Measurements from ENCODE around the gene LATS2.

Gene LATS2

DNA sequence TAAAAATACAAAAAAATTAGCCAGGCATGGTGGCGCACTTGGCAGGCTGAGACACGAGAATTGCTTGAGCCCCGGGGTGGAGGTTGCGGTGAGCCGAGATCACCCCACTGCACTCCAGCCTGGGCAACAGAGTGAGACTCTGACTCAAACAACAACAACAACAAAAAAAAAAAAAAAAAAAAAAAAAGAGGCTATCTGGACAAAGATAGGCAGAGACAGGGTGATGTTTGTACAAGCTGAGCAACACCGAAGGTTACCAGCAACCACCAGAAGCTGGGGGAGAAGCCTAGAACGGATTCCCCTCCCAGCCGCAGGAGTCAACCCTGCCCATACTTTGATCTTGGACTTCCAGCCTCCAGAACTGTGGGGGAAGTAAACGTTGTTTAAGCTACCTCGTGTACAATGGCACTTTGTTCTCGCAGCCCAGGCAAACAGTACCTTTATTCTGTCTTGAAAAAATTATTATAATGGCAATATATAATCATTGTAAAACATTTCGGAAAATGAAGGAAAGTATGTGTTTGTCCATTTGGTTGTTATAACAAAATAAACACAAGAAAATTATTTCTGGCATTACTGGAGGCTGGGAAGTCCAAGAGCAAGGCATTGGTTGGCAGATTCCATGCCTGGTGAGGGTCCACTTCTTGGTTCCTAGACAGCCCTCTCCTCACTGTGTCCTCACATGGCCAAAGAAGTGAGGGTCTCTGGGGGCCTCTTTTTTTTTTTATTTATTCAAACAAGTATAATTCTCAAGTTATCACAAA is 39.8 kb upstream of the LATS2 start:
- no peak for TF ChIP-seq CTBP1 (IDR thresholded peaks at IDR 0.05; ENCODE audit: borderline replicate concordance)
- TF ChIP-seq TARDBP (IDR thresholded peaks at IDR 0.05): no peak
- no peak for TF ChIP-seq ARNT (IDR thresholded peaks at IDR 0.05)
- TF ChIP-seq BHLHE40 (IDR thresholded peaks at IDR 0.05; ENCODE audit: borderline replicate concordance): no peak
- no peak for DNase-seq (ENCODE audit: extremely low spot score)
- CTCF ChIA-PET: interaction anchor here (0.6 kb wide), 1 partner anchor 258 kb away, joined by 3 read pairs; no protein-coding TSS in a partner anchor
- POLR2A ChIA-PET: no interaction called here

DNA sequence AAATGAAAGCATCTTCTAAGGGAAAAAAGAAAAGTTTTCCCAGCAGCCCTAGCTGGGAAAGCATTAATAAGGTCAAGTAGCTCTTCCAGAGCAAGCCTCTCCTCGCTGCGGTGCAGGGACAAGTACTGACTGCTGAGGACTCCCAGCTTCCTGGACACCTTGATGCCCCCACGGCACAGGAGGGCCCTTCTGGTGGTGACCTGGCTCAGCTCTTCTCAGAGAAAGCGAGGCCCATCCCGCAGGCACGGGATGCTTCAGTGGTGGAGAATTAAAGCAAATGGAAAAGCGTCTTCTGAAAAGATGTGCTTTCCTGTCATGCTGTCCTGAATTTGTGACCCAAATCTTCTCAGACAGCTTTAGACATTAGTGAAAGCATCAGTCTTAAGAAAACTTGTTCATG is 38.8 kb upstream of the LATS2 start:
- POLR2A ChIA-PET: no interaction called here
- TF ChIP-seq HDGF (IDR thresholded peaks at IDR 0.05; ENCODE audit: borderline replicate concordance) (no peak), BHLHE40 (IDR thresholded peaks at IDR 0.05; ENCODE audit: borderline replicate concordance) (no peak), LEF1 (IDR thresholded peaks at IDR 0.05; ENCODE audit: borderline replicate concordance) (no peak), CTBP1 (IDR thresholded peaks at IDR 0.05; ENCODE audit: borderline replicate concordance) (no peak), ZNF384 (IDR thresholded peaks at IDR 0.05) (no peak), ELF4 (IDR thresholded peaks at IDR 0.05) (no peak)
- CTCF ChIA-PET: no interaction called here
- DNase-seq (ENCODE audit: extremely low spot score): no peak

GRCh38 chr13:21095311-21095710 is 33.9 kb upstream of the LATS2 start:
- ChIA-PET CTCF (no interaction called here), POLR2A (no interaction called here)
- no peak for TF ChIP-seq FOXM1 (IDR thresholded peaks at IDR 0.05; ENCODE audit: borderline replicate concordance)
- TF ChIP-seq NFRKB (IDR thresholded peaks at IDR 0.05): no peak
- no peak for TF ChIP-seq FOXA1 (IDR thresholded peaks at IDR 0.05)
- no peak for TF ChIP-seq ZNF384 (IDR thresholded peaks at IDR 0.05)
- no peak for TF ChIP-seq TARDBP (IDR thresholded peaks at IDR 0.05)
- no peak for TF ChIP-seq SP1 (IDR thresholded peaks at IDR 0.05)
- TF ChIP-seq L3MBTL2 (conservative IDR thresholded peaks at IDR 0.05): no peak
- no peak for TF ChIP-seq SUZ12 (IDR thresholded peaks at IDR 0.05)
- TF ChIP-seq FOXK2 (IDR thresholded peaks at IDR 0.05): no peak
- no peak for TF ChIP-seq BHLHE40 (IDR thresholded peaks at IDR 0.05; ENCODE audit: borderline replicate concordance)
- TF ChIP-seq CTBP1 (IDR thresholded peaks at IDR 0.05; ENCODE audit: borderline replicate concordance): no peak
- TF ChIP-seq ARNT (IDR thresholded peaks at IDR 0.05): no peak
- TF ChIP-seq HDGF (IDR thresholded peaks at IDR 0.05; ENCODE audit: borderline replicate concordance): no peak
- no peak for DNase-seq (ENCODE audit: extremely low spot score)

DNA sequence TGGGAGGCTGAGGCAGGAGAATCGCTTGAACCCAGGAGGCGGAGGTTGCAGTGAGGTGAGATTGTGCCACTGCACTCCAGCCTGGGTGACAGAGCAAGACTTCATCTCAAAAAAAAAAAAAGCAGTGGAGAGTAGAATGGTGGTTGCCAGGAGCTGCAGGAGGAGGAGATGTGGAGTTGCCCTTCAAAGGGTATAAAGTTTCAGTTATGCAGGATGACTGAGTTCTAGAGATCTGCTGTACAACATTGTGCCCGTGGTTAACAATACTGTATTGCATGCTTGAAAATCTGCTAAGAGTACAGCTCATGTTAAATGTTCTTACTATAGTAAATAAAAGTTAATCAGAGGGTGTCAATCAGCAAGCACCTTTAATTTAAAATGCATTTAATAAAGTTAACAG is 28.4 kb upstream of the LATS2 start:
- ChIA-PET POLR2A (no interaction called here), CTCF (interaction anchor here (0.7 kb wide), 1 partner anchor 71 kb away, joined by 3 read pairs; no protein-coding TSS in a partner anchor)

DNA sequence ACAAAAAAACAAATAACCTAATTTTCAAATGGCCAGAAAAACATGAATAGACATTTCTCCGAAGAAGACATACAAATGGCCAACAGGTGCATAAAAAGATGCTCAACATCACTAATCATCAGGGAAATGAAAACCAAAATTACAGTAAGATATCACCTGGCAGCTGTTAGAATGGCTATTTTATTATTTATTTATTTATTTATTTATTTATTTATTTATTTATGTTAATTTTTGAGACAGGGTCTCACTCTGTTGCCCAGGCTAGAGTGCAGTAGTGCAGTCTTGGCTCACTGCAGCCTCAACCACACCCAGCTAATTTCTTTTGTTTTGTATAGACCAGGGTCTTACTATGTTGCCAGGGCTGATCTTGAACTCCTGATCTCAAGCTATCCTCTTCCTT is 27.1 kb upstream of the LATS2 start:
- TF ChIP-seq ARNT (IDR thresholded peaks at IDR 0.05) (no peak), ELF4 (IDR thresholded peaks at IDR 0.05) (no peak), ZNF384 (IDR thresholded peaks at IDR 0.05) (no peak), L3MBTL2 (conservative IDR thresholded peaks at IDR 0.05) (no peak), FOXA1 (IDR thresholded peaks at IDR 0.05) (no peak), CTBP1 (IDR thresholded peaks at IDR 0.05; ENCODE audit: borderline replicate concordance) (no peak), BHLHE40 (IDR thresholded peaks at IDR 0.05; ENCODE audit: borderline replicate concordance) (no peak), LEF1 (IDR thresholded peaks at IDR 0.05; ENCODE audit: borderline replicate concordance) (no peak), SP1 (IDR thresholded peaks at IDR 0.05) (no peak), NFRKB (IDR thresholded peaks at IDR 0.05) (no peak), FOXM1 (IDR thresholded peaks at IDR 0.05; ENCODE audit: borderline replicate concordance) (no peak), HDGF (IDR thresholded peaks at IDR 0.05; ENCODE audit: borderline replicate concordance) (no peak), FOXK2 (IDR thresholded peaks at IDR 0.05) (no peak), SUZ12 (IDR thresholded peaks at IDR 0.05) (no peak), TARDBP (IDR thresholded peaks at IDR 0.05) (no peak)
- TF ChIP-seq, protein P1, sequence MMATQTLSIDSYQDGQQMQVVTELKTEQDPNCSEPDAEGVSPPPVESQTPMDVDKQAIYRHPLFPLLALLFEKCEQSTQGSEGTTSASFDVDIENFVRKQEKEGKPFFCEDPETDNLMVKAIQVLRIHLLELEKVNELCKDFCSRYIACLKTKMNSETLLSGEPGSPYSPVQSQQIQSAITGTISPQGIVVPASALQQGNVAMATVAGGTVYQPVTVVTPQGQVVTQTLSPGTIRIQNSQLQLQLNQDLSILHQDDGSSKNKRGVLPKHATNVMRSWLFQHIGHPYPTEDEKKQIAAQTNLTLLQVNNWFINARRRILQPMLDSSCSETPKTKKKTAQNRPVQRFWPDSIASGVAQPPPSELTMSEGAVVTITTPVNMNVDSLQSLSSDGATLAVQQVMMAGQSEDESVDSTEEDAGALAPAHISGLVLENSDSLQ (IDR thresholded peaks at IDR 0.05): no peak
- ChIA-PET CTCF (no interaction called here), POLR2A (no interaction called here)
- no peak for DNase-seq (ENCODE audit: extremely low spot score)

More for the DNA sequence above, 28.4 kb upstream of the LATS2 start:
- DNase-seq (ENCODE audit: extremely low spot score): no peak
- TF ChIP-seq ELF4 (IDR thresholded peaks at IDR 0.05) (no peak), NFRKB (IDR thresholded peaks at IDR 0.05) (no peak), TARDBP (IDR thresholded peaks at IDR 0.05) (no peak), FOXA1 (IDR thresholded peaks at IDR 0.05) (no peak), HDGF (IDR thresholded peaks at IDR 0.05; ENCODE audit: borderline replicate concordance) (no peak), SP1 (IDR thresholded peaks at IDR 0.05) (no peak), FOXK2 (IDR thresholded peaks at IDR 0.05) (no peak), FOXM1 (IDR thresholded peaks at IDR 0.05; ENCODE audit: borderline replicate concordance) (no peak), CTBP1 (IDR thresholded peaks at IDR 0.05; ENCODE audit: borderline replicate concordance) (no peak), L3MBTL2 (conservative IDR thresholded peaks at IDR 0.05) (no peak), BHLHE40 (IDR thresholded peaks at IDR 0.05; ENCODE audit: borderline replicate concordance) (no peak), SUZ12 (IDR thresholded peaks at IDR 0.05) (no peak), ZNF384 (IDR thresholded peaks at IDR 0.05) (no peak), LEF1 (IDR thresholded peaks at IDR 0.05; ENCODE audit: borderline replicate concordance) (no peak), ARNT (IDR thresholded peaks at IDR 0.05) (no peak)
- TF ChIP-seq, protein P1 (IDR thresholded peaks at IDR 0.05): no peak

DNA sequence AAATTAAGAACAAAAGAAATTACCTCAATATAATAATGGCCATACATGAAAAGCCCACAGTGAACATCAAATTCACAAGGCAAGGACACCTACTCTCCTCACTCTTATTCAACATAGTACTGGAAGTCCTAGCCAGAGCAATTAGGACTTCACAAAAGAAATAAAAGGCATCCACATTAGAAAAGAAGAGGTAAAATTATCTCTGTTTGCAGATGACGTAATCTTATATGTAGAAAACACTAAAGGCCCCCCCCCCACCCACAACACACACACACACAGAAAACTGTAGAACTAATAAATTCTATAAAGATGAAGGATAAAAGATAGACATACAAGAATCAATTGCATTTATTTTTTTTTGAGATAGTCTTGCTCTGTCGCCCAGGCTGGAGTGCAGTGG is 25.5 kb upstream of the LATS2 start:
- no peak for DNase-seq (ENCODE audit: extremely low spot score)
- TF ChIP-seq SP1 (IDR thresholded peaks at IDR 0.05) (no peak), BHLHE40 (IDR thresholded peaks at IDR 0.05; ENCODE audit: borderline replicate concordance) (no peak), FOXA1 (IDR thresholded peaks at IDR 0.05) (no peak), FOXM1 (IDR thresholded peaks at IDR 0.05; ENCODE audit: borderline replicate concordance) (no peak), ARNT (IDR thresholded peaks at IDR 0.05) (no peak), LEF1 (IDR thresholded peaks at IDR 0.05; ENCODE audit: borderline replicate concordance) (no peak), HDGF (IDR thresholded peaks at IDR 0.05; ENCODE audit: borderline replicate concordance) (no peak), L3MBTL2 (conservative IDR thresholded peaks at IDR 0.05) (no peak)
- TF ChIP-seq, protein P1 (IDR thresholded peaks at IDR 0.05): no peak
- ChIA-PET POLR2A (no interaction called here), CTCF (no interaction called here)
